ENCODE measurements around the gene FRMD5. TPM values are rescaled to one million over a fixed set of nuclear protein-coding genes. Genes with fewer than 3 reads are reported as not detected.

Gene FRMD5
- total RNA-seq, 2 donors from 2014 or later: 3.6 to 7.0 TPM

DNA sequence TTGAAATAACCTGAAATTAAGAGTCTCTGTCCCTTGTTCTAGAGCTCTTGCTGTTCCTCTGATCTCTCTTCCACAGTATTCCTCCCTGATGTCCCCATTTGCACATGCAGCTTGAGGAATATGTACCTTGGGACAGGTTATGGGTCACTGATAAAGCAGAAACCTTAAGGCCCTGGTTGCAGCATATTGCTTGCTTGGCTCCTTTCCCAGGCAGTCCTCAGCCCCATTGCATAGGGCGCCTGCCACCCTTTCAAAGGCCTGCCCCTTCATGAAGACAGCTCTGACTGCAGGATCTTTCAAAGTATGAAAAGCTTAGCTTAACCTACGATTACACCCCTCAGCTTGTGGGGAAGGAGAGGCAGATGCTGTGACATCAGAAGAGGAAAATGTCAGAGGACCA is 316.6 kb downstream of the FRMD5 start:
- H3K9me3 Mint-ChIP-seq: no peaks in the 10 kb centered on the region
- Histone ChIP-seq H3K27me3 (ENCODE audit: control insufficient read depth, insufficient read depth, low read length, poor library complexity, severe bottlenecking) (no peaks in the 10 kb centered on the region), H3K9me3 (ENCODE audit: control insufficient read depth, low read length) (no peaks in the 10 kb centered on the region), H3K27ac (ENCODE audit: low read depth, low read length) (no peak overlapping the region), H3K9ac (ENCODE audit: extremely low read depth, low read length, poor library complexity, severe bottlenecking) (no peak overlapping the region), H3K4me1 (ENCODE audit: control insufficient read depth, insufficient read depth, low read length) (no peaks in the 10 kb centered on the region), H3K36me3 (ENCODE audit: control insufficient read depth, insufficient read depth, low read length) (no peaks in the 10 kb centered on the region), H3K4me3 (ENCODE audit: low read length) (no peak overlapping the region)
- 99 to 100% methylated on average over 1 to 2 of the region's 2 CpGs for WGBS, 2 experiments (ENCODE audit: insufficient coverage in 1 of 2, insufficient read length in 1 of 2)
- TF ChIP-seq CTCF (conservative IDR thresholded peaks at IDR 0.05): no peak
- peaks cover 10% of the 10 kb centered on the region for H3K36me3 Mint-ChIP-seq (ENCODE audit: low read depth)
- no peak for DNase-seq
- no peak overlapping the region for H3K4me3 Mint-ChIP-seq
- no peak overlapping the region for H3K27ac Mint-ChIP-seq
- no peaks in the 10 kb centered on the region for H3K27me3 Mint-ChIP-seq (ENCODE audit: insufficient read depth)
- no peaks in the 10 kb centered on the region for H3K4me1 Mint-ChIP-seq

GRCh38 chr15:43877371-43877770 is 317.7 kb downstream of the FRMD5 start:
- Histone ChIP-seq H3K9me3 (ENCODE audit: control insufficient read depth, low read length) (no peaks in the 10 kb centered on the region), H3K27me3 (ENCODE audit: control insufficient read depth, insufficient read depth, low read length, poor library complexity, severe bottlenecking) (no peaks in the 10 kb centered on the region), H3K27ac (ENCODE audit: low read depth, low read length) (no peak overlapping the region), H3K4me1 (ENCODE audit: control insufficient read depth, insufficient read depth, low read length) (no peaks in the 10 kb centered on the region), H3K9ac (ENCODE audit: extremely low read depth, low read length, poor library complexity, severe bottlenecking) (no peak overlapping the region), H3K36me3 (ENCODE audit: control insufficient read depth, insufficient read depth, low read length) (no peaks in the 10 kb centered on the region), H3K4me3 (ENCODE audit: low read length) (no peak overlapping the region)
- no peak for TF ChIP-seq CTCF (conservative IDR thresholded peaks at IDR 0.05)
- Mint-ChIP-seq H3K27ac (no peak overlapping the region), H3K9me3 (no peaks in the 10 kb centered on the region), H3K4me1 (no peaks in the 10 kb centered on the region), H3K4me3 (no peak overlapping the region), H3K36me3 (ENCODE audit: low read depth) (peaks cover 7% of the 10 kb centered on the region), H3K27me3 (ENCODE audit: insufficient read depth) (no peaks in the 10 kb centered on the region)
- no peak for DNase-seq
- WGBS, 2 experiments (ENCODE audit: insufficient coverage in 1 of 2, insufficient read length in 1 of 2): 95 to 97% methylated on average over 4 of the region's 4 CpGs

GRCh38 chr15:43876872-43877271 is 318.2 kb downstream of the FRMD5 start:
- H3K4me3 Mint-ChIP-seq: no peak overlapping the region
- no peak overlapping the region for H3K27ac ChIP-seq (ENCODE audit: low read depth, low read length)
- WGBS, 2 experiments (ENCODE audit: insufficient coverage in 1 of 2, insufficient read length in 1 of 2): 96% methylated on average over 2 of the region's 3 CpGs; no CpG with 5 or more reads in 1 of the 2 experiments
- no peaks in the 10 kb centered on the region for H3K9me3 ChIP-seq (ENCODE audit: control insufficient read depth, low read length)
- H3K27me3 Mint-ChIP-seq (ENCODE audit: insufficient read depth): no peaks in the 10 kb centered on the region
- H3K4me1 ChIP-seq (ENCODE audit: control insufficient read depth, insufficient read depth, low read length): no peaks in the 10 kb centered on the region
- no peak overlapping the region for H3K4me3 ChIP-seq (ENCODE audit: low read length)
- peaks cover 2% of the 10 kb centered on the region for H3K36me3 ChIP-seq (ENCODE audit: control insufficient read depth, insufficient read depth, low read length)
- H3K4me1 Mint-ChIP-seq: no peaks in the 10 kb centered on the region
- H3K27me3 ChIP-seq (ENCODE audit: control insufficient read depth, insufficient read depth, low read length, poor library complexity, severe bottlenecking): no peaks in the 10 kb centered on the region
- H3K36me3 Mint-ChIP-seq (ENCODE audit: low read depth): peaks cover 5% of the 10 kb centered on the region
- H3K27ac Mint-ChIP-seq: no peak overlapping the region
- DNase-seq: no peak
- H3K9me3 Mint-ChIP-seq: no peaks in the 10 kb centered on the region
- TF ChIP-seq CTCF (conservative IDR thresholded peaks at IDR 0.05): no peak
- H3K9ac ChIP-seq (ENCODE audit: extremely low read depth, low read length, poor library complexity, severe bottlenecking): no peak overlapping the region

All from endodermal cell (in vitro differentiated cells).